ENCODE data around the gene CPAMD8.

The CPAMD8 gene

DNA sequence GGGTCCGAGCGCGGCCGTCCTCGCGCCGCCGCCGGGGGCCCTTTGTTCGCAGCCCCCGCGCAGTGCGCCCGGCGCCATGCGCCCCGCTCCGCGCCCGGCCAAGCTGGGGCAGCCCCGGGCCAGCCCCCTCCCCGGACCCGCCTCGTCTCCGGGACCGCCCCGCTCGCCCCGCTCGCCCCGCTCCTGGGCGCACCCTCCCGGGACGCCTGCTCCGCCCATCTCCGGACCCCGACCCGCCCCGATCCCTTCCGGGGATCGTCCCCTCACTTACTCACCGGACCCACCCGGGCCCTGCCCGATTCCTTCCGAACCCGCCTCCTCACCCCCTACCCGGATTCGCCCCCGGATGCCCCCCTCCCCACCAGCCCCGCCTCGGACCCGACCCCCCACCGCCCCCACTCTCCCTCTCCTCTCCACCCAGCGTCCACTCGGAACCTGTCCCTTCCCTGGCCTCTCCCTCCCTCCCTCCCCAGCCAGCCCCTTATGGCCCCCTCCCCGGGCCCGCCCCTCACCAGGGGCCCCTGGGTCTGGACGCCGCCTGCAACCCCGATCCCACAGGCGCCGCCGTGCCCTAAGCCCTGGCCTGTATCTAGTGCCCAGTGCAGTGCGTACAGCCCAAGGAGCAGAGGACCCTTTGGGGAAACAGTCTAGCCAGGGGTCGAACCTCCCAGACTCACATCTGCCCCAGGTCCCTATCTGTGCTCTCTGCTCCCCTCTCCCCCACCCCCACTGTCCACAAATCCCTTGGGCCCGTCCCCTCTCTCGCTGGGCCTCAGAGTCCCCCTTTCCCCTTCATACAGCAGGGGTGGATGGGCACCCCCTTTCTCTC lies at the start of gene CPAMD8:
Gene CPAMD8 (minus strand): TSS at position 105 of the 829 bp plus-strand sequence. CDS start 168 bp downstream, outside the sequence.
- no peak for FAIRE-seq

DNA sequence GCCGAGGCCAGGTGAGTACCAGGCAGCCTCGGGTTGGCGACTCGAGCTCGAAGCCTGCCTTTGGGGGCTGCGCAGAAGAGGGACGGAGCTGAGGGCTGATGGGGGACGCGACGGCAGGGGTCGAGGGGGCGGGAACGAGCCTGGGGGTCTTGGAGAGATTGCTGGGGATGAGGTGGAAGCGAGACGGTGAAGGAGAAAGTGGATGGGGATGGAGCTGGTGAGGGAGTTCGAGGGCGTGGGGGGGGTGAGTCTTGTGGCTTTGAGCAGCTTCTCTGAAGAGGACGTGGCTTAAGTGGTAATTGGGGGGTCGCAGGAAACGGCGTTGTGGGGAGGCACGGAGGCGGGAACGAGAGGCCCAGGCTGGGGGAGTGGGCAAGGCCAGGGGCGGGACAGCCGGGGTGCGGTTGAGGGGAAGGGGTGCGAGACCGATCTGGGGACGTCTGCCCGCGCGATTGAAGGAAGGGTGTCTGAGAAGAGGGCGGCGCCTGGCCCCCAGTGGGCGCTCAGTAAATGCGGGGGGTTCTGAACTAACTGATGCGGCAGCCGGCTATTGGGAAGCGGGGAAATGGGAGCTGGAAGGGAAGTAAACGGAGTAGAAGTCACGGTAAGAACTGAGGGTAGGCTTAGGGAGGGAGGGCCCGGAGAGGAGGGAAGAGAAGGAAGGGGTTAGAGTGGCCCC lies 49.4 kb upstream of the CPAMD8 start:
- no peak for FAIRE-seq

DNA sequence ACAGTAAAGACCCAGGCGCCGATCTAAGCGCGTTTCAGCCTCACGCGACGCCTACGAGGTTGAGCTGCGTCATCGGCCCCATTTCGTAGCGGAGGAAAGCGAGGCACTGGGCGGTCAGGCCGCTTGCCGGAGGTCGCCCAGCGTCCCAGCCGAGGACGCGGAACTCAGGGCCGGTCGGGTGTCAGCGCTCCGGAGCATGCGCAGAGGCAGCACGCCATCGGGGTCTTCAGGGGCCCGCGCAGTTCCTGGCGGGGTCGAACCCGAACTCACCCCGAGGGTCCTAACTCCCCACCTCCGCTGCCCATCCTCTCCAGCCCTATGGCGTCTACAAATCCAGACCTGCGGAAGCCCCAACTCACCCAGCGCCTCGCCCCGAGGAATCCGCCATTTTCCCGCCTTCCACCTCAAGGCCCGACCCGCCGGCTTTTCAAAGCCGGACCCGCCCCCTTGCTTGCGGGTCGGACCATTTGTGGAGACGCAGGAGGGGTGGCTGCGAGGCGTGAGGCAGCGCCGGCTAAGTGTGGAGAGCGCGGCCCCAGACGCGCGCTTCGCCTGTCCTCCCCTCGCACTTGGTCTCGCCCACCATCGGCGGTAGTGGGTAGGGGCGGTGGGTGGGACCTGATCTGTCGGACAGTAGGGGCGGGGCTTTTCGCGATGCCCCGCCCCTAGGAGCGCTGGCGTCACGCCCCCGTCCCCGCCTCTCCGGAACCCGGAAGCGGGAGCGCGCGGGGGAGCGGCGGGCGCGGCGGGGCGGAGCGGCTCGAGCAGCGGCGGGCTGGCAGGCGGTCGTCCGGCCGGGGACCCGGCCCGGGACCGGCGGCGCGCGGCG lies 48.6 kb upstream of the CPAMD8 start, which contains the start of the genes HAUS8 and MYO9B:
Gene HAUS8 (minus strand): TSS at position 418 of the 829 bp plus-strand sequence. CDS start 30 bp downstream, at position 388.
Gene MYO9B (plus strand): TSS at position 743 of the 829 bp plus-strand sequence. CDS start 25,941 bp downstream, outside the sequence.
- peak; percentile 84 for FAIRE-seq

DNA sequence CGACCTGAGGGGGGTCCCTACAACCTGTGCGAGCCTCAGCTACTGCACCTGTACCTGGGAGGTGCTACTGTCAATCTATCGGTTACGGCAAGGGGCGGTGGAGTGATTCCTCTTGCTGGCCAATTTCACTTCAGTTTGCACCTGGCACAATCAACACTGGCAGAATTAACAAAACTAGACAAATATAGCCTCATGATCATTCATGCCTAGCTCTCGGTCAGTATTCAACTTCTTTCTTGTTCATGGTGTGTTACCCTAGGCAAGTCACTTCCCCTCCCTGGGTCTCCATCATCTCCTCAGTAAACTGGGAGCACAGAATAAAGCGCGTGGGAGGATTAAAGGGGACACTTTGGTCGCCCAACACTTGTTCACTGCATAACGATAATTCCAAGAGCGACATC lies 48.0 kb upstream of the CPAMD8 start:
- no peak for FAIRE-seq

DNA sequence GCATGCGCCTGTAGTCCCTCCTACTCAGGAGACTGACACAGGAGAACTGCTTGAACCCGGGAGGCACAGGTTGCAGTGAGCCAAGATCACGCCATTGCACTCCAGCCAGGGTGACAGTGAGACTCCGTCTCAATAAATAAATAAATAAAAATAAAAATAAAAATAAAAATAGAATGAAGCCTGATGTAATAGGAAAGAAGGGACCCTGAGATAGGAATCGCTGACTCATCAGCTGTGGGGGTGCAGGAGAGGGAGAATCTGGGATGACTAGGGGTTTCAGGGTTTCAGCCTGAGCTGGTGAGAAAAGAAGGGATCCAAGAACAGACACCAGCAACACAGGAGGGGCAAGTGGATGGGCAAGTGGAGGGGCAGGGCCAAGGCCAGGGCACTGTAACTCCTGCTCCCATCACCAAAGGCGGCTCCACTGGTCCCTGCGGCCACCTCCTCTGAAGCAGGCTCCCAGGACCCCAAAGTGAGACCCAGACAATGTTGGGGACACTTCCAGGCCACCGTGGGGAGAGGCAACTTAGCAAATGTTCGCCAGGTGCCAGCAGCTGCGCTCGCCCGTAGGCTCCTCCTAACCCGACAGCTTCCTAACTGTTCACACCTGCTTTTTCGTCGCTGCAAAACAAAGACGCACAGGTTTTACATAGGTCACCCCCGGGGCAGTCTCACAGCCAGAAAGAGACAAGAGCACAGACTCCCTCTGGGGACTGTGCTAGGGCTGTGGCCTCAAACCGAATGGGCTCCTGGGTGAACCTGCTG lies 47.4 kb upstream of the CPAMD8 start:
- no peak for FAIRE-seq

DNA sequence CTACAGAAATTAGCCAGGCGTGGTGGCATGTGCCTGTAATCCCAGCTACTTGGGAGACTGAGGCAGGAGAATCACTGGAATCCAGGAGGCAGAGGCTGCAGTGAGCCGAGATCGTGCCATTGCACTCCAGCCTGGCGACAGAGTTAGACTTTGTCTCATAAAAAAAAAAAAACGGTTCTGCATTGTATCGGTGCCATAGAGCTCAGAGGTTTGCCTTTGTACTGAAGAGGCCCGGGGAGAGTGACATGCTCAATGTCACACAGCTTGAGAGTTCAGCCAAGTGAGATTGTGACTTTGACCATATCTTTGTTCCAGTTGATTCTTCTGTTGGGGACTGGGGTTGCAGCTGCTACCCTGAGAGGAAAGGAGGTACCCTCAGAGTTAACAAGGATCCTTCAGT lies 44.3 kb upstream of the CPAMD8 start:
- FAIRE-seq, result no peak

DNA sequence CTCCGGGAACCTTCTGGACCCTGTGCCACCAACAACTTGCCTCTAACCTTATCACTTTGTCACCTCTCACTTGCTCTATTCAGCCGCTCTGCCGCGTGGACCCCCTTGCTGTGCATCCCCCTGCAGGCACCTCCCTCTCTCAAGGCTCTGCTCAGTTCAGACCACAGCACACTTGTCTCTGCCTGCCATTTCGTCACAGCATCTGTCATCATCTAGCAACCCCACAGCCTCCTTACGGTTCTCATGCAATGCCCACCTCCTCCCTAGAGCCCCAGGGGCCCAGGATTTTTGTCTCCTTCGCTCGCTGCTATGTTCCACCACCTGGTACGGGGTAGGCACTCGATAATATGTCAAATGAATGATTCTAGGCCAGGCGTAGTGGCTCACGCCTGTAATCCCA lies 43.8 kb upstream of the CPAMD8 start:
- no peak for FAIRE-seq

DNA sequence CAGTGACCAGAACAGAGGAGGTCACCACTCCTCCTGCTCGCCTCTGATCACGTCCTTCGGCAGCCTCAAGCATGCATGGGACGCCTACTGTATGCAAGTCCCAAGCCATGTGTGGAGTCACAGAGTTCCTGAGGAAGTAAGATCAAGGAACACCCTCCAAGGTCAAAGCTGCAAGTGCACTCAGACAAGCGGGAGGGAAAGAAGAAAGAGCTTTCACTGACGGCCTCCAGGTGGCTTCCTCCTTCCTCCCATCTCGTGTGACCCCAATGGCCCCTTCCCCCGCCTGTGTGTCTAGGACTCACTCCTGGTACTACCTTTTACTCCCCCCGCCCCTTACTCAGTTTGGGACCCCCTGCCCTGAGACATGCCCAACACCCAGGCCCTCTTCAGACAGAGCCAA lies 42.6 kb upstream of the CPAMD8 start:
- FAIRE-seq, result no peak

DNA sequence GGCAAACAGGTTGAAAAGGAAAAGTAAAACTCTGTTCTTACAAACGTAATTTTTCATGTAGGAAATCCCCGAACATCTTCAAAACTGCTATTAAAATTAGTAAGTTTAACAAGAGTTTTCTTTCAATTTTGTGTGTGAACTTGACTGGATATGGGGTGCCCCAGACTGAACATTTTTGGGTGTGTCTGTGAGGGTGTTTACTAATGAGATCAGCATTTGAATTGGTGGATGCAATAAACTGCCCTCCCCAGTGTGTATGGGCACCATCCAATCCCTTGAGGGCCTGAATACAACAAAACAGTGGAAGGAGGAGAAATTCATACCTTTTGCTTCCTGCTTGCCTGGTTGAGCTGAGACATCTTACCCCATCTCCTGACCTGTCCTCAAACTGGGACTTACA lies 36.8 kb upstream of the CPAMD8 start:
- no peak for FAIRE-seq

DNA sequence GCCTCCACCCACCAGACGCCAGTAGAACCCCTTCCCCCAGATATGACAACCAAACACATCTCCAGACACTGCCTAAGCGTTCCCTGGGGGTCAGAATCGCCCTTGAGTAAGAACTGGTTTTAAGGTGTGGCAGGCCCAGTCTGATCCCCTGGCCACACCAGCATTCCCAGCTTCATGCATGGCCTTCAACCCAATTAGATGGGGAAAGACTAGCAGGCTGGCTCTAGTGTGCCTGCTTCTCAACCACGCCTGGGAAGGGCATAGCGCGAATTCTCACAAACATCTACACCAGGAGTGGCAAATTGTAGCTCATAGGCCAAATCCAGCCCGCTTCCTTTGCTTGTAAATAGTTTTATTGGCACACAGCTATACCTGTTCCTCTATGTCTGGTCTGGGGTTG lies 35.1 kb upstream of the CPAMD8 start:
- FAIRE-seq, result no peak

DNA sequence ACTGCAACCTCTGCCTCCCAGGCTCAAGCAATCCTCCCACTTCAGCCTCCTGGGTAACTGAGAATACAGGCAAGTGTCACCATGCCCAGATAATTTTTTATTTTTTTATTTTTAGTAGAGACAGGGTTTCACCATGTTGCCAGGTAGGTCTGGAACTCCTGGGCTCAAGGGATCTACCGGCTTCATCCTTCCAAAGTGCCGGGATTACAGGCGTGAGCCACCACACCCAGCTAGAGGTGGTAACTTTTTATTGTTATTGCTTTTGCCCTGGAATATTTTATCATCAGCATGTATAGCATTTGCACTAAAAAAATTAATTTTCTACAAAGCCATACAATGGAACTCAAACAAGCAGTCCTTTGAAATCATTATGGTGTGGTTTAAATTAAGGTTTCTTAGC lies 34.6 kb upstream of the CPAMD8 start:
- no peak for FAIRE-seq

DNA sequence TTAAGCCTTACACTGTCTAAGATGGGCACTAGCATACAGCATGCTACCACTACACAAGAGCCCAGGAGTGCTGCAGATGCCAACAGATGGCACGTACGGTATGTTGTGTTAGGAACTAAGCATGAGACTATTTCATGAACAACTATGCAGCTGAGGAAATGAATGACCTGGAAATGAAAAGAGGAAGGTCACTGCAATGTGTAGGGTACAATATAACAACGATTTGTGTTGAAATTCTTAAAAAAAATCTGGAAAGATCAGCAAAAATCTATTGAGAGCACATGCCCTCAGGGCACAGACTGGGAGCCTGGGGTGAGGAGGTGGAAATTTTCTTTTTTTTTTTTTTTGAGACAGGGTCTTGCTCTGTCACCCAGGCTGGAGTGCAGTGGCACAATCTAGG lies 34.2 kb upstream of the CPAMD8 start:
- FAIRE-seq, result no peak

DNA sequence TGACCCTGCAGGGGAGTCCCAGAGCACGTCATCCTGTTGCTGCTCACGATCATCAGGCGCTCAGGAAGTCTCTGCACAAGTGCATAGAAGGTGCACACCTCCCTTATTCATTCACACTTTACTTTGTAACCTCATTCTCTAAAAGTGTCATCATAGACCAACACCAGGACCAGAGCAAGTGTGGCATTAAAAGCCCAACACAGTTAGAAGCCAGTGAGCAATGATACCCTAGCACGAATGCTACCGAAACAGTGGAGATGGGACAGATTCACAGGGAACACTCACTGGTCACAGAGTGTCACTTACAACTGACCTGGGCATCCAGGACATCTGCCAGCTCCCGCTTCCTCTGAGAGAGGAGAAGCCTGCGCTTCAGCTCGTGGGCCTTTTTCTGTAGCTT lies 31.6 kb upstream of the CPAMD8 start:
- FAIRE-seq, result no peak

DNA sequence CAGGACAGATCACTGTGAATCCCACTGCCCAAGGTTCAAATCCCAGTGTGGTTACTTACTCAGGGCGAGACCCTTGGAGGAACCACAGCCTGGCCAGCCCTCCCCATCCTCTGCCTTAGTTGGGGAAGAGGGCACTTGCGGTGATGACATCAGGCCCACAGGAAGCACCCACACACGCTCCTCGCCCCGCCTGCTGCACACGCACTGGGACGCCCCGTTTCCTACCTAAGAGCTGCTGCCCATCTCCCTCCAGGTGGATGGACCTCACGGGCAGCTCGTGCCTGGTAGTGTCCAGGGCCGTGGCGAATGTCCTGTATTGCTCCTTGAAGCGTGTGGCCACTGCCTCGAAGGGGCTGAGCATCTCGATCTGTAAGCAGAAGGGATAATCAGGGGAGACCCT lies 29.0 kb upstream of the CPAMD8 start:
- FAIRE-seq, result no peak

DNA sequence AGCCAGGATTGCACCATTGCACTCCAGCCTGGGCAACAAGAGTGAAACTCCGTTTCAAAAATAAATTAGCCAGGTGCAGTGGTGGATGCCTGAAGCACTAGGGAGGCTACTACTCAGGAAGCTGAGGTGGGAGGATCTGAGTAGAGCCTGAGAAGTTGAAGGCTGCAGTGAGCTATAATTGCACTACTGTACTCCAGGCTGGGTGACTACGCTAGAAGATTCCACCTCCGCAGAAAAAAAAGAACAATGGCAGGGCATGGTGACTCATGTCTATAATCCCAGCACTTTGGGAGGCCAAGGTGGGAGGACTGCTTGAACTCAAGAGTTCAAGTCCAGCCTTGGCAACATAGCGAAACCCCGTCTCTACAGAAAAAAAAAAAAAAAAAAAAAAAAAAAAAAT lies 28.1 kb upstream of the CPAMD8 start:
- no peak for FAIRE-seq

DNA sequence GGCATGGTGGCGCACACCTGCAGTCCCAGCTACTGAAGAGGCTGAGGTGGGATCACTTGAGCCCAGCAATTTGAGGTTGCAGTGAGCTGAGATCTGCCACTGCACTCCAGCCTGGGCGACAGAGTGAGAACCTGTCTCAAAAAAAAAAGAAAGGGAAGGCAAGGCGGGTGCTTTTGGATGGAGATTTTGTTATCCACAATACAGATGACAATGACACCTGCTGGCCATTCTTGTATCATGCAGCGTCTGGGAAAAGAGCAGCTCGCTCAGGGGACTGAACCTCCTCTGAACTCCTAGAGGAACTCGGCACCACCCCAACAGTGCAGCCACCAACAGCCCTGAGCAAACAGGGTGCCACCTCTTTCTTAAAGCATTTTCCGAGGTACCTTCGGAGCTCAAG lies 25.8 kb upstream of the CPAMD8 start:
- FAIRE-seq, result no peak

DNA sequence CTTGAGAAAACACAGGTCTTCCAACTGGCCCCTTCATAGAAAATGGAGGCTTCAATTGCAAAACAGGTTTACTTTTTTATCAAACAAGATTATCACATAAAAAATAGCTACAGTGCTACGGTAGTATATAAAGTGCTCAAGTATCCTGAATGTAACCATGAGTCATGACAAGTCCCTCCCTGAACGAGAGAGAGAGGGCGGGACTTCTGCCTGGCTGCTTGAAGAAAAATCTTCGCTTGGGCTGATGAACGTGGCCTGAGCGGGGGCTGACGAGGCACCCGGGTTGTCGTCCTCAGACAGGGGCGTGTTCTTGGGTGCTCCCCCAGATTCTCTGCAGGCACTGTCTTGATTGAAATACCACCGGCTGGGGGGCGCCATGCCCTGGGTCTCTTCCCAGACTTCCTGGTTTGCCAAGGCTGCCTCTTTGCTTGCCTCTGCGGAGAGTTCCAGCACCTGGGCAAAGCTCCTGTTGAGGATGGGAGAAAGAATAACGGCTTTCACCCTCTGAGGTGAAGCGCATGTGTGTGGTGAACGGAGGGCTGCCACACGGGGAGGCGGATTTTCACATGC lies 23.2 kb upstream of the CPAMD8 start:
- FAIRE-seq, result no peak

DNA sequence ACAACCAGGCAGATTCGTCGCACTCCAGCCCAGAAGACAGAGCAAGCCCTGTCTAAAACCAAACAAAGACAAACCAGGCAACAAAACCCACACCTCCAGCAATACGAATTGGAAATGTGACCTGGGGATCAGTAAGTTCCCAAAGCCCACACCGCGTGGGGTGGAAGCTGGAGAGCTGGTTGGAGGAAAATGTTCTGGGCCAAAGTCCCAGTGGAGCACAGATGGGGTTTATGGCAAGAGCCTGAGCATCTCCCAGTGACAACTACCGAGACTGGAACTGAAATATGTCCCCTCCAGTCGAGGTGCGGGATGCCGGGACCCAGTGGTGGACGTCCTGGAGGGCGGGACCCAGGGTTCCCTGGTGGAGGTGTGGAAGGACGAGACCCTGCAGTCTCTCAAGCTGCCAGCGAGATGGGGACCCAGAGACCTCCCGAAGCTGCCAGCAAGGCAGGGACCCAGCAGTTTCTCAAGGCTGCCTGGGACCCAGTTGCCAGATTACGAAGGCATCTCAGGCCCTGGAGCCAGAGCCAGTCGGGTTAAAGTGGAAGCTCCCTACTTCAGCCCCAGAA lies 22.4 kb upstream of the CPAMD8 start:
- FAIRE-seq, result no peak

DNA sequence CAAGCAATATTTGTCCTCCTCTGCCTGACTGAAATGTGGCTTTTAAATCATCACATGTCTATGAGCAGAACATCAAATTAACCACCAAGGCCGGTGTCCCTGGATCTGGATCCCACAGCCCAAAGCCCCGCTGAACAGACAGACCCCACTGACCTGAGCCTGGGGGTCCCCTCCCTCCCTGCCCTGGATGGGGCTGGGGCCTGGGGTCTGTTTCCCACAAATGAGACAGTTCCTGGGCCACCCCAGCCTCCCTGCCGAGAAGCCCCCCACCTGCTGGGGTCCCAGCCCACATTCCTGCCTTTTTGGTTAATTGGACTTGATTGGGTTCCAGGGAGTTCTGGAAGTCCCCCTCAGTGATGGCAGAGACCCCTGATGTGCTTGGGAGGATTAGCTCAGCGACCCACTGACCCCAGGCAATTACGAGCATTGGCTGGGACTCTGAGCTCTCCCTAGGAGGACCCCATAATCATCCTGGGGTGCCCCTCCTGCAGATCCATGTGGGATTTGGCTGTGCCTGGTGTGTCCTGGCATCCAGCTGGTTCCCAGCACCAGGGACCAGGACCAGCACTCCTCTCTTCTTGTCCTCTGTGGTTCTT lies 19.4 kb upstream of the CPAMD8 start:
- no peak for FAIRE-seq

DNA sequence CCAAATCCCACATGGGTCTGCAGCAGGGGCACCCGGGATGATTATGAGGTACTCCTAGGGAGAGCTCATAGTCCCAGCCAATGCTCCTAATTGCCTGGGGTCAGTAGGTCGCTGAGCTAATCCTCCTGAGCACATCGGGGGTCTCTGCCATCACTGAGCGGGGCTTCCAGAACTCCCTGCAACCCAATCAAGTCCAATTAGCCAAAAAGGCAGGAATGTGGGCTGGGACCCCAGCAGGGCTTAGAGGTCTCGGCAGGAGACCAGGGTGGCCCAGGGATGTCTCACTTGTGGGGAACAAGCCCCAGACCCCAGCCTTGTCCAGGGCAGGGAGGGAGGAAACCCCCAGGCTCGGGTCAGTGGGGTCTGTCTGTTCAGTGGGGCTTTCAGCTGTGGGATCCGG lies 17.1 kb upstream of the CPAMD8 start:
- FAIRE-seq, result no peak

DNA sequence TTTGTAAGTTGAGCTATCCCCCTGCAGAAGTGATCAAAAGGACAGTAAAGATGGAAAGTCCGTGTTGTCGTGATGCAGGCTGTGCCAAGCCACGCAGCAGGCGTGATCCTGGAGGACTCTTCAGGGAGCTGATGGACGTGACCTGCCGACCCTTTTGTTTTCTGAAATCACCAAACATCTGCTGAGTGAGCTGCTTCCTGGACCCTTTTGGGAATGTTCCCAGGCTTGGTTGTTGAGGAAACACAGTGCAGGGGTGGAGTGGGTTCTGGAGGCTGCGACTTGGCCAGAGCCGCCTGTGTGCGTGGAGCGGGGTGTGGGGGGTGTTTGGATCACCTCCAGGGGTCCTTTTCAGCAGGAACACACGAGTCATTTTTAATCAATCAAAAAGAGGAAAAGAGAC lies 15.4 kb upstream of the CPAMD8 start:
- no peak for FAIRE-seq
